HG03521 (cell line): Measurements from ENCODE around the gene PHF23.
A peak's percentile ranks its signal among the peaks of the same experiment; 100 is the strongest.

Source experiments
- ATAC-seq: cut with Tn5 transposase; IDR thresholded peaks from one replicate; pipeline ENCODE4 v1.9.1; 2021; ENCODE audit warnings: mild to moderate bottlenecking, moderate library complexity; ENCODE audit not compliant: unreplicated experiment

PHF23 gene

GRCh38 chr17:7239091-7240027, at the start of gene PHF23:
Gene PHF23 (minus strand): TSS chr17:7239457. CDS start chr17:7239279, 178 bp downstream.
- peak; percentile 46 for ATAC-seq

- no peak for ATAC-seq
Measured at GRCh38 chr17:7285679-7286078, 46.4 kb upstream of the PHF23 start.

- ATAC-seq, result no peak
Measured at GRCh38 chr17:7284911-7285310, 45.7 kb upstream of the PHF23 start.

- ATAC-seq, result no peak
Measured at GRCh38 chr17:7283471-7284216, 44.4 kb upstream of the PHF23 start.

- ATAC-seq, result no peak
Measured at GRCh38 chr17:7282752-7283321, 43.6 kb upstream of the PHF23 start.

GRCh38 chr17:7281953-7282751, 42.9 kb upstream of the PHF23 start:
- ATAC-seq, result no peak

- peak; percentile 51 for ATAC-seq
Measured at GRCh38 chr17:7281074-7281952, 42.1 kb upstream of the PHF23 start, which contains the start of gene SLC2A4. Gene SLC2A4 (plus strand): TSS chr17:7281718. CDS start chr17:7281935, 217 bp downstream.

- ATAC-seq, result peak; percentile 50
Measured at GRCh38 chr17:7280519-7281073, 41.3 kb upstream of the PHF23 start.

- ATAC-seq, result no peak
Measured at GRCh38 chr17:7279448-7279847, 40.2 kb upstream of the PHF23 start.

GRCh38 chr17:7266784-7267183, 27.5 kb upstream of the PHF23 start:
- no peak for ATAC-seq

- ATAC-seq, result no peak
Measured at GRCh38 chr17:7263801-7264078, 24.5 kb upstream of the PHF23 start.

GRCh38 chr17:7262935-7263800, 23.9 kb upstream of the PHF23 start:
- ATAC-seq, result no peak

GRCh38 chr17:7262192-7262934, 23.1 kb upstream of the PHF23 start, which contains the start of gene CLDN7:
Gene CLDN7 (minus strand): TSS chr17:7262478. CDS start chr17:7262043, 435 bp downstream.
- no peak for ATAC-seq

GRCh38 chr17:7261379-7262191, 22.3 kb upstream of the PHF23 start:
- ATAC-seq, result no peak

- ATAC-seq, result no peak
Measured at GRCh38 chr17:7260651-7261378, 21.6 kb upstream of the PHF23 start.

- no peak for ATAC-seq
Measured at GRCh38 chr17:7260151-7260550, 20.9 kb upstream of the PHF23 start.
